Omental fat pad (tissue), 4 donors: ENCODE measurements around the gene OPRD1. TPM values are rescaled to one million over a fixed set of nuclear protein-coding genes. Genes with fewer than 3 reads are reported as not detected.
A peak's percentile ranks its signal among the peaks of the same experiment; 100 is the strongest.

Experiments
- ATAC-seq: fragments of 150-250 bp; one replicate; pipeline ENCODE4 v1.9.1; 2016; ENCODE audit warnings: mild to moderate bottlenecking, moderate library complexity; ENCODE audit not compliant: low FRiP score
- DNase-seq: peaks from one replicate; pipeline ENCODE4 v3.0.0-alpha.2; 2019; ENCODE audit warnings: low spot score
- CTCF ChIP-seq, 3 donors: fragments of 450-650 bp; IDR thresholded peaks; one replicate each; pipeline ENCODE4 v1.5.1; 2016 to 2017; ENCODE audit warnings: antibody characterized with exemption in 3 of 3, mild to moderate bottlenecking in 3 of 3, moderate library complexity in 2 of 3
- total RNA-seq, 4 donors: library from RNA; depleted of rRNA; stranded (reverse); fragments of >200 nt; gene quantifications; one replicate each; pipeline ENCODE4 v1.1.0, GENCODE V29; 2016

OPRD1 gene
- total RNA-seq, 4 donors from 2014 or later, result not detected

- peak in 2 of 3 donors; percentile 54 to 88 for TF ChIP-seq CTCF (IDR thresholded peaks at IDR 0.05)
- peak; percentile 69 for ATAC-seq
- DNase-seq, result peak; percentile 58
These were observed 65.3 kb downstream of the OPRD1 start for GRCh38 chr1:28877132-28877781.

GRCh38 chr1:28878796-28879195 is 66.8 kb downstream of the OPRD1 start:
- TF ChIP-seq CTCF (IDR thresholded peaks at IDR 0.05), result no peak
- ATAC-seq (no peak), DNase-seq (no peak)

- peak; percentile 63 for ATAC-seq
- DNase-seq, result peak; percentile 64
- TF ChIP-seq CTCF (IDR thresholded peaks at IDR 0.05), result peak in 1 of 3 donors; percentile 53
These were observed 70.1 kb downstream of the OPRD1 start for GRCh38 chr1:28882009-28882628.

GRCh38 chr1:28883242-28883616 is 71.3 kb downstream of the OPRD1 start:
- no peak for DNase-seq
- no peak for TF ChIP-seq CTCF (IDR thresholded peaks at IDR 0.05)
- no peak for ATAC-seq

GRCh38 chr1:28885472-28885877 is 73.5 kb downstream of the OPRD1 start:
- no peak for DNase-seq
- TF ChIP-seq CTCF (IDR thresholded peaks at IDR 0.05), result no peak
- no peak for ATAC-seq

- TF ChIP-seq CTCF (IDR thresholded peaks at IDR 0.05), result no peak
- DNase-seq (no peak), ATAC-seq (no peak)
These were observed 74.2 kb downstream of the OPRD1 start for GRCh38 chr1:28885977-28886730.
